ENCODE results near the gene PCMT1. TPM values are rescaled to one million over a fixed set of nuclear protein-coding genes. Genes with fewer than 3 reads are reported as not detected.
A peak's percentile ranks its signal among the peaks of the same experiment; 100 is the strongest.

PCMT1 gene
- total and polyA plus RNA-seq, 9 of the 15 experiments (the other 6 are each of a cell fraction or from before 2014, with no cell fraction given), result 217 to 541 (median 327) TPM

- TF ChIP-seq BCLAF1 (IDR thresholded peaks at IDR 0.05; ENCODE audit: borderline replicate concordance in 1 of 2, control insufficient read depth in 1 of 2, low read depth in 2 of 2, low read length in 1 of 2) (no peak), ERF (CRISPR knock-in tag; IDR thresholded peaks at IDR 0.05) (0 out of 2 replicates have a peak, but pooled peaks have one; percentile 84), TFE3 (CRISPR knock-in tag; IDR thresholded peaks at IDR 0.05) (no peak), HNRNPUL1 (IDR thresholded peaks at IDR 0.05; ENCODE audit: low read length) (no peak), MTA2 (IDR thresholded peaks at IDR 0.05; ENCODE audit: low read depth) (no peak), ZNF318 (IDR thresholded peaks at IDR 0.05; ENCODE audit: borderline replicate concordance in 1 of 2, low read depth in 1 of 2) (no peak), BRF1 (IDR thresholded peaks at IDR 0.05; ENCODE audit: borderline replicate concordance, extremely low read depth, insufficient read length) (no peak), MNT (conservative IDR thresholded peaks at IDR 0.05) (peak; percentile 12 to 81; a peak in 3 of 4 replicates), ZNF583 (CRISPR knock-in tag; IDR thresholded peaks at IDR 0.05) (peak; percentile 58; the same call in 1 of the 2 replicates), ZNF274 (IDR thresholded peaks at IDR 0.05; ENCODE audit: borderline replicate concordance, low read depth, low read length) (no peak)
Measured at GRCh38 chr6:149749594-149750135, at the start of gene PCMT1 (continued).
